SK-N-SH (cell line): ENCODE data around the gene SLC45A1. TPM values are rescaled to one million over a fixed set of nuclear protein-coding genes. Genes with fewer than 3 reads are reported as not detected.

ENCODE experiments used
- CTCF ChIA-PET: fragments of 300-600, 350-600 bp; formaldehyde crosslinking; extraction: SDS; loops from one replicate; lab custom pipeline; 2021; lab: Yijun Ruan, JAX
- POLR2A ChIA-PET: fragments of 350-600 bp; sonication (Branson Sonifier 250); formaldehyde crosslinking; extraction: SDS; loops from one replicate; lab custom pipeline; 2020; ENCODE audit warnings: antibody characterized with exemption, inconsistent platforms; lab: Yijun Ruan, JAX
- DNase-seq: peaks from one replicate; pipeline ENCODE4 v3.0.0; 2012
- H2AFZ ChIP-seq: fragments of 200-600 bp; sonication (generic); 2 replicates; pipeline ENCODE4 v1.8.1; 2016; ENCODE audit warnings: antibody characterized with exemption, mild to moderate bottlenecking, low read depth
- H3F3A ChIP-seq: fragments of 200-600 bp; sonication (generic); replicated peaks from 2 replicates; pipeline ENCODE3; 2016; ENCODE audit warnings: antibody characterized with exemption, mild to moderate bottlenecking; ENCODE audit not compliant: insufficient read depth
- H3K27ac ChIP-seq, 2 experiments: fragments of 200-500 bp in 1 of 2; fragments of 200-600 bp in 1 of 2; sonication (Bioruptor generic) in 1 of 2; sonication (generic), shearing (Covaris generic) in 1 of 2; 2 replicates each; pipeline versions ENCODE4 v1.5.1 to v1.6.1; 2014 to 2016; ENCODE audit warnings: low read depth in 2 of 2, inconsistent platforms in 1 of 2, low read length in 1 of 2, mild to moderate bottlenecking in 1 of 2, mixed read lengths in 1 of 2
- H3K27me3 ChIP-seq: fragments of 200-600 bp; sonication (generic), shearing (Covaris generic); 2 replicates; pipeline ENCODE4 v1.6.1; 2016; ENCODE audit warnings: mixed run types; ENCODE audit not compliant: insufficient read depth
- H3K36me3 ChIP-seq, 2 experiments: fragments of 200-500 bp in 1 of 2; fragments of 200-600 bp in 1 of 2; sonication (Bioruptor generic) in 1 of 2; sonication (generic) in 1 of 2; replicated peaks in 1 of 2; 2 replicates each; pipeline versions ENCODE3 to v1.5.1; 2014 to 2016; ENCODE audit warnings: low read length in 1 of 2, mild to moderate bottlenecking in 1 of 2; ENCODE audit not compliant: insufficient read depth in 2 of 2, control insufficient read depth in 1 of 2
- H3K4me1 ChIP-seq, 2 experiments: fragments of 200-500 bp in 1 of 2; fragments of 200-600 bp in 1 of 2; sonication (Bioruptor generic) in 1 of 2; sonication (generic), shearing (Covaris generic) in 1 of 2; 2 replicates each; pipeline versions ENCODE4 v1.5.1 to v1.6.1; 2014 to 2016; ENCODE audit warnings: low read depth in 1 of 2, low read length in 1 of 2, mixed run types in 1 of 2; ENCODE audit not compliant: insufficient read depth in 2 of 2, control insufficient read depth in 1 of 2
- H3K4me2 ChIP-seq: fragments of 200-600 bp; sonication (generic), shearing (Covaris generic); 2 replicates; pipeline ENCODE4 v1.6.1; 2017; ENCODE audit warnings: mixed run types
- H3K4me3 ChIP-seq, 2 experiments: fragments of 200-500 bp in 1 of 2; fragments of 200-600 bp in 1 of 2; sonication (Bioruptor generic) in 1 of 2; sonication (generic), shearing (Covaris generic) in 1 of 2; 2 replicates each; pipeline versions ENCODE4 v1.5.1 to v1.8.1; 2014 to 2016; ENCODE audit warnings: low read depth in 2 of 2, inconsistent platforms in 1 of 2, low read length in 1 of 2, mild to moderate bottlenecking in 1 of 2, mixed read lengths in 1 of 2, moderate library complexity in 1 of 2
- H3K79me2 ChIP-seq: fragments of 200-600 bp; sonication (generic); 2 replicates; pipeline ENCODE4 v1.8.1; 2017; ENCODE audit warnings: mild to moderate bottlenecking; ENCODE audit not compliant: insufficient read depth
- H3K9ac ChIP-seq: fragments of 200-600 bp; sonication (generic); 2 replicates; pipeline ENCODE4 v1.6.1; 2017; ENCODE audit warnings: mixed run types
- H3K9me2 ChIP-seq: fragments of 200-600 bp; sonication (generic); 2 replicates; pipeline ENCODE4 v1.6.1; 2017; ENCODE audit warnings: mixed run types
- H3K9me3 ChIP-seq: fragments of 200-600 bp; sonication (generic); 2 replicates; pipeline ENCODE4 v1.6.1; 2017; ENCODE audit warnings: mixed run types, mild to moderate bottlenecking, moderate library complexity
- H4K20me1 ChIP-seq: fragments of 200-600 bp; sonication (generic); 2 replicates; pipeline ENCODE4 v1.6.1; 2017; ENCODE audit warnings: mild to moderate bottlenecking, mixed run types; ENCODE audit not compliant: insufficient read depth
- CHD2 ChIP-seq: fragments of 150-350 bp; IDR thresholded peaks from 2 replicates; pipeline ENCODE4 v1.6.1; 2018; ENCODE audit warnings: low read length; ENCODE audit not compliant: partially characterized antibody
- ELF1 ChIP-seq: IDR thresholded peaks from 2 replicates; pipeline ENCODE4 v1.4.0; 2012
- EP300 ChIP-seq, 2 experiments: IDR thresholded peaks; 2 replicates each; pipeline versions ENCODE4 v1.4.0 to v1.6.1; 2012; ENCODE audit warnings: borderline replicate concordance in 1 of 2, low read depth in 1 of 2, low read length in 1 of 2
- EZH2phosphoT487 ChIP-seq: fragments of 200-600 bp; sonication (generic); IDR thresholded peaks from 2 replicates; pipeline ENCODE4 v1.6.1; 2017; ENCODE audit warnings: low read depth, mixed run types, mild to moderate bottlenecking, antibody characterized with exemption, moderate library complexity, borderline replicate concordance
- FOSL2 ChIP-seq: IDR thresholded peaks from 2 replicates; pipeline ENCODE4 v1.4.0; 2012; ENCODE audit warnings: low read depth, mild to moderate bottlenecking, moderate library complexity, borderline replicate concordance
- GATA2 ChIP-seq: sonication (generic); formaldehyde crosslinking; IDR thresholded peaks from 2 replicates; pipeline ENCODE4 v1.5.0; 2020; ENCODE audit warnings: mild to moderate bottlenecking, missing genetic modification reagents
- RCOR1 ChIP-seq: fragments of 150-350 bp; IDR thresholded peaks from 2 replicates; pipeline ENCODE4 v1.6.1; 2017; ENCODE audit warnings: antibody characterized with exemption, low read length
- RFX5 ChIP-seq: IDR thresholded peaks from 2 replicates; pipeline ENCODE4 v1.6.1; 2012; ENCODE audit warnings: mild to moderate bottlenecking, improper control_type of control experiment, low read length
- SMC3 ChIP-seq: IDR thresholded peaks from 2 replicates; pipeline ENCODE4 v1.6.1; 2012; ENCODE audit warnings: low read depth, low read length, improper control_type of control experiment
- TCF12 ChIP-seq: IDR thresholded peaks from 2 replicates; pipeline ENCODE4 v1.4.0; 2012
- TEAD4 ChIP-seq: IDR thresholded peaks from 2 replicates; pipeline ENCODE4 v1.4.0; 2012; ENCODE audit warnings: mild to moderate bottlenecking, borderline replicate concordance; ENCODE audit not compliant: insufficient read depth
- YY1 ChIP-seq: IDR thresholded peaks from 2 replicates; pipeline ENCODE4 v1.4.0; 2012; ENCODE audit warnings: low read depth, mild to moderate bottlenecking
- WGBS: methylation state at CpG from one replicate; pipeline ENCODE4 v1.1.6; 2017; ENCODE audit warnings: low lambda C conversion rate; 5-methylcytosine and 5-hydroxymethylcytosine counted together
- polyA plus RNA-seq, 3 experiments: library from polyadenylated mRNA; depleted of rRNA; stranded (reverse); fragments of >200 nt; gene quantifications; 2 replicates each; pipeline ENCODE4 v1.2.3, GENCODE V29; 2012
- TF ChIP-seq, protein P1 (sequence below): IDR thresholded peaks from 2 replicates; pipeline ENCODE4 v1.4.0; 2012; ENCODE audit warnings: low read depth, borderline replicate concordance
- TF ChIP-seq, protein P2 (sequence below): IDR thresholded peaks from 2 replicates; pipeline ENCODE4 v1.4.0; 2012; ENCODE audit warnings: low read depth
- TF ChIP-seq, protein P3 (sequence below): IDR thresholded peaks from 2 replicates; pipeline ENCODE4 v1.4.0; 2012; ENCODE audit warnings: low read depth, borderline replicate concordance

SLC45A1 gene
- polyA plus RNA-seq, 1 of the 3 experiments (the other 2 are of a cell fraction): 2.5 TPM

DNA sequence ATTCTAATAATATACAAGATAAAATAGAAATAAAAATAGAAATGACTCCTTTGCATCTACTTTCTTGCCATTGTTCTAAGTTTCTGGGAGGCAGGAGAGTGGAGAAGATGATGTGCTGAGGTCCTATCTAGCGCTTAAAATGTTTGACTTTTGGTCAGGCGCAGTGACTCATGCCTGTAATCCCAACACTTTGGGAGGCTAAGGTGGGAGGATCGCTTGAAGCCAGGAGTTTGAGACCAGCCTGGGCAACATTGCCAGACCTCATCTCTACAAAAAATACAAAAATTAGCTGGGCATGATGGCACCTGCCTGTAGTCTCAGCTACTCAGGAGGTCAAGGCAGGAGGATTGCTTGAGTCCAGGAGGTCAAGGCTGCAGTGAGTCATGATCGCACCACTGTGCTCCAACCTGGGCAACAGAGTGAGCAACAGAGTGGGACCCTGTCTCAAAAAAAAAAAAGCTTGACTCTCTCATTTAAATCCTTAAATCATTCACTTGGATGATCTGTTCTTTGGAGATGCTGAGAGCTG is 24.2 kb upstream of the SLC45A1 start:
- H3F3A ChIP-seq: no peaks in the 10 kb centered on the region
- H3K27ac ChIP-seq: no peak overlapping the region
- H3K27me3 ChIP-seq: no peaks in the 10 kb centered on the region
- ChIA-PET POLR2A (no interaction called here), CTCF (interaction anchor here (1.3 to 2.9 kb wide), 3 partner anchors 11 to 279 kb away, joined by 3 to 20 read pairs (median 5); no protein-coding TSS in a partner anchor)
- H3K9ac ChIP-seq: no peak overlapping the region
- H3K79me2 ChIP-seq: no peaks in the 10 kb centered on the region
- TF ChIP-seq, protein P1, sequence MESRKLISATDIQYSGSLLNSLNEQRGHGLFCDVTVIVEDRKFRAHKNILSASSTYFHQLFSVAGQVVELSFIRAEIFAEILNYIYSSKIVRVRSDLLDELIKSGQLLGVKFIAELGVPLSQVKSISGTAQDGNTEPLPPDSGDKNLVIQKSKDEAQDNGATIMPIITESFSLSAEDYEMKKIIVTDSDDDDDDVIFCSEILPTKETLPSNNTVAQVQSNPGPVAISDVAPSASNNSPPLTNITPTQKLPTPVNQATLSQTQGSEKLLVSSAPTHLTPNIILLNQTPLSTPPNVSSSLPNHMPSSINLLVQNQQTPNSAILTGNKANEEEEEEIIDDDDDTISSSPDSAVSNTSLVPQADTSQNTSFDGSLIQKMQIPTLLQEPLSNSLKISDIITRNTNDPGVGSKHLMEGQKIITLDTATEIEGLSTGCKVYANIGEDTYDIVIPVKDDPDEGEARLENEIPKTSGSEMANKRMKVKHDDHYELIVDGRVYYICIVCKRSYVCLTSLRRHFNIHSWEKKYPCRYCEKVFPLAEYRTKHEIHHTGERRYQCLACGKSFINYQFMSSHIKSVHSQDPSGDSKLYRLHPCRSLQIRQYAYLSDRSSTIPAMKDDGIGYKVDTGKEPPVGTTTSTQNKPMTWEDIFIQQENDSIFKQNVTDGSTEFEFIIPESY: no peak
- TF ChIP-seq SMC3 (no peak), RFX5 (no peak), RCOR1 (no peak), ELF1 (no peak), YY1 (no peak), EP300 (IDR thresholded peaks at IDR 0.05; ENCODE audit: borderline replicate concordance in 1 of 2, low read depth in 1 of 2, low read length in 1 of 2) (no peak), TCF12 (no peak), FOSL2 (no peak), GATA2 (no peak), EZH2phosphoT487 (no peak)
- TF ChIP-seq, protein P2, sequence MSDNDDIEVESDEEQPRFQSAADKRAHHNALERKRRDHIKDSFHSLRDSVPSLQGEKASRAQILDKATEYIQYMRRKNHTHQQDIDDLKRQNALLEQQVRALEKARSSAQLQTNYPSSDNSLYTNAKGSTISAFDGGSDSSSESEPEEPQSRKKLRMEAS: no peak
- TF ChIP-seq, protein P3, sequence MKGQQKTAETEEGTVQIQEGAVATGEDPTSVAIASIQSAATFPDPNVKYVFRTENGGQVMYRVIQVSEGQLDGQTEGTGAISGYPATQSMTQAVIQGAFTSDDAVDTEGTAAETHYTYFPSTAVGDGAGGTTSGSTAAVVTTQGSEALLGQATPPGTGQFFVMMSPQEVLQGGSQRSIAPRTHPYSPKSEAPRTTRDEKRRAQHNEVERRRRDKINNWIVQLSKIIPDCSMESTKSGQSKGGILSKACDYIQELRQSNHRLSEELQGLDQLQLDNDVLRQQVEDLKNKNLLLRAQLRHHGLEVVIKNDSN: no peak
- WGBS: 92% methylated on average over 3 of the region's 4 CpGs
- H3K36me3 ChIP-seq: no peaks in the 10 kb centered on the region
- no peak for DNase-seq
- no peaks in the 10 kb centered on the region for H4K20me1 ChIP-seq
- H3K9me2 ChIP-seq: no peaks in the 10 kb centered on the region
- no peak overlapping the region for H3K4me3 ChIP-seq
- H3K4me1 ChIP-seq: no peaks in the 10 kb centered on the region
- no peaks in the 10 kb centered on the region for H3K9me3 ChIP-seq
- H2AFZ ChIP-seq: no peak overlapping the region
- no peak overlapping the region for H3K4me2 ChIP-seq

DNA sequence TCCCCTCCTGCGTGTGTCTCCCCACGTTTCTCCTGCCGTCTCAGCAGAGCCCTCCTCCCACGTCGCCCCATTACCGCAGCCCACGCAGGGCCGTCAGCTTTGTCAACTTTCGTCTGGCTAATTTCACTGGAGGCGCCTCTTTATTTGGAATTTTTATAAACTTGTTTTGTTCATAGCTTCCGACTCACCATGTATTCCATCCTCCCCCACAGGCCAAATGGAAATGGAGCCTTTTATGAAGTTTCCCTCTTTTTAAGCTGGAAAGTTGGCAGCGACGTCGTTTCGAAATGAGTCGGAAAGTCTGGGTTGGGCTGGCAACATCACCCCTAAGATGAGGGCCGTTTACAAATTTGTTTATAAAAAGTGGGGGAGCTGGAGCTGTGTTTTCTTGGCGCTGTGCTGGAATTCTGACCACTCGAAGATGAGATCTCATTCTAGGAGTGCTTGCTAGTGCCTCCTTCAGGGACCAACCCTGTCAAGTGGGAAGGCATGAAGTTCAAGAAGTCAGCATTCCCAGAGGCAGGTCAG is 23.7 kb upstream of the SLC45A1 start:
- Histone ChIP-seq H2AFZ (no peak overlapping the region), H3K9me3 (no peaks in the 10 kb centered on the region), H3K4me2 (no peak overlapping the region), H3K27ac (no peak overlapping the region), H4K20me1 (no peaks in the 10 kb centered on the region), H3K9ac (no peak overlapping the region), H3K4me3 (no peak overlapping the region), H3K9me2 (no peaks in the 10 kb centered on the region), H3F3A (no peaks in the 10 kb centered on the region), H3K79me2 (no peaks in the 10 kb centered on the region), H3K36me3 (no peaks in the 10 kb centered on the region), H3K4me1 (no peaks in the 10 kb centered on the region), H3K27me3 (no peaks in the 10 kb centered on the region)
- CTCF ChIA-PET: interaction anchor here (1.1 to 2.9 kb wide), 5 partner anchors 11 to 318 kb away, joined by 3 to 20 read pairs (median 5); no protein-coding TSS in a partner anchor
- POLR2A ChIA-PET: no interaction called here
- DNase-seq: no peak
- no peak for TF ChIP-seq GATA2
- no peak for TF ChIP-seq CHD2
- no peak for TF ChIP-seq TEAD4
- no peak for TF ChIP-seq RFX5
- WGBS: 88% methylated on average over 19 of the region's 19 CpGs
